ENCODE results near the gene ADCY4. TPM values are rescaled to one million over a fixed set of nuclear protein-coding genes. Genes with fewer than 3 reads are reported as not detected.

The ADCY4 gene
- total RNA-seq, 4 donors from 2014 or later, result 3.1 to 23.1 (median 11.7) TPM

GRCh38 chr14:24278424-24278823, 56.4 kb downstream of the ADCY4 start:
- Histone ChIP-seq H3K36me3 (no peaks in the 10 kb centered on the region), H3K27me3 (no peaks in the 10 kb centered on the region), H3K9me3 (no peaks in the 10 kb centered on the region), H3K4me1 (peaks cover 21 to 96% (median 40%) of the 10 kb centered on the region in 3 donors), H3K4me3 (no peak overlapping the region), H3K27ac (peak overlapping the region; percentile 67 to 88 (median 78))
- no peak for DNase-seq
- WGBS, 2 donors, result 91 to 98% methylated on average over 5 of the region's 5 CpGs
- intact Hi-C loops (cut with DNase I), result no loop called here
- TF ChIP-seq CTCF (IDR thresholded peaks at IDR 0.05), result no peak
- TF ChIP-seq POLR2A (IDR thresholded peaks at IDR 0.05), result no peak

- WGBS, 2 donors, result 66 to 84% methylated on average over 9 to 11 of the region's 11 CpGs
- Histone ChIP-seq H3K36me3 (no peaks in the 10 kb centered on the region), H3K9me3 (no peaks in the 10 kb centered on the region), H3K4me3 (no peak overlapping the region), H3K4me1 (peaks cover 26 to 96% (median 40%) of the 10 kb centered on the region in 3 donors), H3K27me3 (no peaks in the 10 kb centered on the region), H3K27ac (peak overlapping the region in 3 of 4 donors; percentile 67 to 88 (median 83))
- intact Hi-C loops (cut with DNase I), result no loop called here
- DNase-seq, result no peak
- TF ChIP-seq CTCF (IDR thresholded peaks at IDR 0.05) (no peak), POLR2A (IDR thresholded peaks at IDR 0.05) (no peak)
These were observed 57.1 kb downstream of the ADCY4 start for GRCh38 chr14:24277606-24278321.

GRCh38 chr14:24277071-24277470, 57.8 kb downstream of the ADCY4 start:
- peaks cover 31 to 97% (median 40%) of the 10 kb centered on the region in 3 donors for H3K4me1 ChIP-seq
- intact Hi-C loops (cut with DNase I), result no loop called here
- peak overlapping the region in 2 of 4 donors; percentile 83 to 88 for H3K27ac ChIP-seq
- DNase-seq, result no peak
- no peaks in the 10 kb centered on the region for H3K9me3 ChIP-seq
- H3K27me3 ChIP-seq, result no peaks in the 10 kb centered on the region
- H3K4me3 ChIP-seq, result no peak overlapping the region
- no peaks in the 10 kb centered on the region for H3K36me3 ChIP-seq
- no peak for TF ChIP-seq POLR2A (IDR thresholded peaks at IDR 0.05)
- no peak for TF ChIP-seq CTCF (IDR thresholded peaks at IDR 0.05)
- 81 to 87% methylated on average over 6 of the region's 6 CpGs for WGBS, 2 donors

GRCh38 chr14:24274101-24274543, 60.7 kb downstream of the ADCY4 start:
- intact Hi-C loops (cut with DNase I), result no loop called here
- no peaks in the 10 kb centered on the region for H3K27me3 ChIP-seq
- peaks cover 0 to 12% (median 3%) of the 10 kb centered on the region in 3 donors for H3K36me3 ChIP-seq
- WGBS, 2 donors, result 20 to 25% methylated on average over 3 of the region's 3 CpGs
- H3K27ac ChIP-seq, result peak overlapping the region; percentile 85 to 100 (median 96)
- DNase-seq, result no peak
- H3K4me3 ChIP-seq, result no peak overlapping the region
- H3K4me1 ChIP-seq, result peaks cover 24 to 94% (median 31%) of the 10 kb centered on the region in 3 donors
- TF ChIP-seq POLR2A (IDR thresholded peaks at IDR 0.05) (peak in 1 of 4 donors; percentile 31), CTCF (IDR thresholded peaks at IDR 0.05) (peak in 1 of 6 experiments; percentile 2)
- no peaks in the 10 kb centered on the region for H3K9me3 ChIP-seq

GRCh38 chr14:24273422-24273998, 61.4 kb downstream of the ADCY4 start:
- Histone ChIP-seq H3K9me3 (no peaks in the 10 kb centered on the region), H3K36me3 (peaks cover 0 to 18% (median 3%) of the 10 kb centered on the region in 3 donors), H3K27me3 (no peaks in the 10 kb centered on the region), H3K4me1 (peaks cover 18 to 94% (median 25%) of the 10 kb centered on the region in 3 donors), H3K27ac (peak overlapping the region; percentile 85 to 100 (median 96)), H3K4me3 (no peak overlapping the region)
- peak in 3 of 6 experiments; percentile 14 to 59 (median 19) for TF ChIP-seq CTCF (IDR thresholded peaks at IDR 0.05)
- TF ChIP-seq POLR2A (IDR thresholded peaks at IDR 0.05), result no peak
- intact Hi-C loops (cut with DNase I), result no loop called here
- DNase-seq, result no peak
- 47 to 62% methylated on average over 2 to 3 of the region's 3 CpGs for WGBS, 2 donors

Data from esophagus squamous epithelium (tissue), 5 donors.